PC-3 (cell line): ENCODE data around the gene GSTCD. TPM values are rescaled to one million over a fixed set of nuclear protein-coding genes. Genes with fewer than 3 reads are reported as not detected.

Experiments
- ATAC-seq: fragments of 200-7000 bp; cut with Tn5 transposase; 2 replicates; pipeline ENCODE4 v1.9.1; 2020; ENCODE audit warnings: mild to moderate bottlenecking, moderate library complexity
- BruUV-seq: library from RNA; stranded (reverse); fragments of 400-500 nt; replicated peaks from 2 replicates; lab custom pipeline; 2021; lab: Mats Ljungman, UMichigan
- CTCF ChIA-PET: fragments of 300-600 bp; sonication (Branson Sonifier 250); formaldehyde crosslinking; loops from one replicate; lab custom pipeline; 2022; ENCODE audit warnings: antibody characterized with exemption; lab: Charles Lee
- POLR2A ChIA-PET: fragments of 300-600 bp; sonication (Branson Sonifier 250); formaldehyde crosslinking; loops from one replicate; lab custom pipeline; 2022; ENCODE audit warnings: antibody characterized with exemption; ENCODE audit not compliant: unreplicated experiment; lab: Charles Lee
- DNase-seq: peaks from one replicate; pipeline ENCODE4 v3.0.0-alpha.2; 2015
- H2AFZ ChIP-seq: fragments of 300-600 bp; sonication (generic); 2 replicates; pipeline ENCODE4 v1.6.0; 2016; ENCODE audit warnings: antibody characterized with exemption, low read length
- H3F3A ChIP-seq: fragments of 300-600 bp; sonication (generic); one replicate; pipeline ENCODE4 v1.6.0; 2017; ENCODE audit warnings: antibody characterized with exemption, low read length, control low read depth, mild to moderate bottlenecking; ENCODE audit not compliant: unreplicated experiment
- H3K27ac ChIP-seq: fragments of 300-600 bp; sonication (generic); 2 replicates; pipeline ENCODE4 v1.5.1; 2016; ENCODE audit warnings: mild to moderate bottlenecking, low read length
- H3K27me3 ChIP-seq: fragments of 300-600 bp; sonication (generic); 2 replicates; pipeline ENCODE4 v1.6.1; 2016; ENCODE audit warnings: low read length, mixed read lengths
- H3K36me3 ChIP-seq: fragments of 300-600 bp; sonication (generic); 2 replicates; pipeline ENCODE4 v1.6.1; 2016; ENCODE audit warnings: low read depth, mixed run types, low read length, mixed read lengths
- H3K4me1 ChIP-seq: fragments of 300-600 bp; sonication (generic); 2 replicates; pipeline ENCODE4 v1.5.1; 2016; ENCODE audit warnings: low read length; ENCODE audit not compliant: insufficient read depth
- H3K4me2 ChIP-seq: fragments of 300-600 bp; sonication (generic); 2 replicates; pipeline ENCODE4 v1.6.0; 2016; ENCODE audit warnings: low read length
- H3K4me3 ChIP-seq: fragments of 300-600 bp; sonication (generic); 2 replicates; pipeline ENCODE4 v1.5.1; 2016; ENCODE audit warnings: mild to moderate bottlenecking, low read length, mixed read lengths
- H3K79me2 ChIP-seq: fragments of 300-600 bp; sonication (generic); 2 replicates; pipeline ENCODE4 v1.6.1; 2017; ENCODE audit warnings: low read length, mixed read lengths
- H3K9ac ChIP-seq: fragments of 300-600 bp; sonication (generic); 2 replicates; pipeline ENCODE4 v1.6.0; 2016; ENCODE audit warnings: mild to moderate bottlenecking, low read length
- H3K9me2 ChIP-seq: fragments of 300-600 bp; sonication (generic); replicated peaks from 2 replicates; pipeline ENCODE4 v1.6.1; 2016; ENCODE audit warnings: mixed run types, low read length, mixed read lengths
- H3K9me3 ChIP-seq: fragments of 300-600 bp; sonication (generic); 2 replicates; pipeline ENCODE4 v1.6.1; 2016; ENCODE audit warnings: low read length, mixed read lengths
- H4K20me1 ChIP-seq: fragments of 300-600 bp; sonication (generic); 2 replicates; pipeline ENCODE4 v1.6.1; 2016; ENCODE audit warnings: low read length, mixed read lengths
- EZH2 ChIP-seq: fragments of 300-600 bp; sonication (generic); IDR thresholded peaks from one replicate; pipeline ENCODE4 v1.6.1; 2017; ENCODE audit warnings: antibody characterized with exemption, mild to moderate bottlenecking, low read length; ENCODE audit not compliant: unreplicated experiment
- EZH2phosphoT487 ChIP-seq: fragments of 300-600 bp; sonication (generic); IDR thresholded peaks from 2 replicates; pipeline ENCODE4 v1.6.1; 2018; ENCODE audit warnings: mild to moderate bottlenecking, antibody characterized with exemption, low read length, borderline replicate concordance
- intact Hi-C: fragments of 100-400 bp; cut with micrococcal nuclease; formaldehyde crosslinking; loops from 2 replicates; pipeline ENCODE4 v1.9.0; 2023
- total RNA-seq: library from RNA; depleted of rRNA; stranded (reverse); fragments of >200 nt; gene quantifications from 2 replicates; pipeline ENCODE4 v1.2.3, GENCODE V29; 2014
- TF ChIP-seq, protein P1 (sequence below): fragments of 300-600 bp; sonication (generic); conservative IDR thresholded peaks from 2 replicates; pipeline ENCODE4 v1.5.1; 2017; ENCODE audit warnings: antibody characterized with exemption, low read depth, mild to moderate bottlenecking, low read length

Gene GSTCD
- total RNA-seq, 1 experiment from 2014 or later, result 12.1 TPM

DNA sequence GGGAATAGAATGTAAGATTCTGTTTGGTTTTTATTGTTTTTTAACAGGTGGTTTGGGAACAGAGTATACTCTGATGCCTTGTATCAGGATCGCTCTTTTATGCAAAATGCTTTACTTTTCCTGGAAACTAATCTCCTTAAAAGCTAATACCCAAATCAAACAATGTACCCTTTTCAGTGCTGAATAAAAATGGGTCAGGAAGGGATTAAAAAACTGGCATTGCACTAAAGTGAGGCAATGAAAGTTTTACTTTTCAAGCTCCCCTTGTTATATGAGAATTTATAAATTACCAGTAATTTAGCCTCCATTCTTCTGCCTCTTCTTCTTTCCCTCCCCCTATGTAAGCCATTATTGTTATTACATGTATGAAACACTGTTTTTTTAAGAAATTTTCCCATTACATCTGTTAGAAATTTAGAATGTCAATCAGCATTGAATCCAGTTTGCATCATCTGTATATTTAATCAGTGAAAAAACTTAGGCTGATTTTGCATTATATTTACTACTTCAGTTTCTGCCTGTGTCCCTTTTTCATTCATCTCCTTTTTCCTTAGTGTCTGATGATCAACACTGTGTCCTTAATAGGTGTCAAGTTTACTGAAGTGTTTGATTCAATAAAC is 97.0 kb downstream of the GSTCD start:
- Histone ChIP-seq H3K36me3 (no peaks in the 10 kb centered on the region), H3K9ac (no peak overlapping the region), H3K4me1 (no peaks in the 10 kb centered on the region), H3K4me3 (no peak overlapping the region), H3K4me2 (no peak overlapping the region), H3K27ac (no peak overlapping the region), H3K9me2 (no peaks in the 10 kb centered on the region), H2AFZ (no peak overlapping the region), H3K79me2 (no peaks in the 10 kb centered on the region), H3K9me3 (no peaks in the 10 kb centered on the region), H3K27me3 (no peaks in the 10 kb centered on the region), H3F3A (no peaks in the 10 kb centered on the region), H4K20me1 (no peaks in the 10 kb centered on the region)
- CTCF ChIA-PET, result no interaction called here
- no peak for DNase-seq
- ATAC-seq, result no peak
- no TSS peak for BruUV-seq
- TF ChIP-seq, protein P1, sequence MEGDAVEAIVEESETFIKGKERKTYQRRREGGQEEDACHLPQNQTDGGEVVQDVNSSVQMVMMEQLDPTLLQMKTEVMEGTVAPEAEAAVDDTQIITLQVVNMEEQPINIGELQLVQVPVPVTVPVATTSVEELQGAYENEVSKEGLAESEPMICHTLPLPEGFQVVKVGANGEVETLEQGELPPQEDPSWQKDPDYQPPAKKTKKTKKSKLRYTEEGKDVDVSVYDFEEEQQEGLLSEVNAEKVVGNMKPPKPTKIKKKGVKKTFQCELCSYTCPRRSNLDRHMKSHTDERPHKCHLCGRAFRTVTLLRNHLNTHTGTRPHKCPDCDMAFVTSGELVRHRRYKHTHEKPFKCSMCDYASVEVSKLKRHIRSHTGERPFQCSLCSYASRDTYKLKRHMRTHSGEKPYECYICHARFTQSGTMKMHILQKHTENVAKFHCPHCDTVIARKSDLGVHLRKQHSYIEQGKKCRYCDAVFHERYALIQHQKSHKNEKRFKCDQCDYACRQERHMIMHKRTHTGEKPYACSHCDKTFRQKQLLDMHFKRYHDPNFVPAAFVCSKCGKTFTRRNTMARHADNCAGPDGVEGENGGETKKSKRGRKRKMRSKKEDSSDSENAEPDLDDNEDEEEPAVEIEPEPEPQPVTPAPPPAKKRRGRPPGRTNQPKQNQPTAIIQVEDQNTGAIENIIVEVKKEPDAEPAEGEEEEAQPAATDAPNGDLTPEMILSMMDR, result no peak
- TF ChIP-seq EZH2phosphoT487, result no peak
- no peak for TF ChIP-seq EZH2
- intact Hi-C loops, result no loop called here
- POLR2A ChIA-PET, result no interaction called here

DNA sequence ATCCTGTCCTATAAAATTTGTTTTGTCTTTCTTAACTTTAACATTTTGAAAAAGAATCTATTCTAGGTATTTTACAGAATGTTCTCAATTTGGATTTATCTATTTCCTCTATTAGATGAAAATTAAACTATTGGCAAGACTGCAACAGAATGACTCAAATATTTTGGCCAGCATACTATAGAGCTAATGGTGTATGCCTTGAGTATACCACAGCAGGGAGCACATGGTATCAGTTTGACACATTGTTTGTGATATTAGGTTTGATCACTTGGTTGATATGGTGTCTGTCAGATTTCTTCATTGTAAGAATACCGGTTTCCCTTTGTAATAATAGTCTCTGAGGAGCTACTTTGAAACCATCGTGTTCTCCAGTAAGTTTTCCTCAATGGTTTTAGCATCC is 98.9 kb downstream of the GSTCD start:
- Histone ChIP-seq H3K27me3 (no peaks in the 10 kb centered on the region), H2AFZ (no peak overlapping the region), H3K9me3 (no peaks in the 10 kb centered on the region), H3K9me2 (no peaks in the 10 kb centered on the region), H3K27ac (no peak overlapping the region), H3F3A (no peaks in the 10 kb centered on the region), H4K20me1 (no peaks in the 10 kb centered on the region), H3K79me2 (no peaks in the 10 kb centered on the region), H3K36me3 (no peaks in the 10 kb centered on the region), H3K4me2 (no peak overlapping the region), H3K4me3 (no peak overlapping the region), H3K9ac (no peak overlapping the region), H3K4me1 (peaks cover 6% of the 10 kb centered on the region; the same call in 1 of the 2 replicates)
- intact Hi-C loops, result no loop called here
- TF ChIP-seq, protein P1, result no peak
- TF ChIP-seq EZH2, result no peak
- no peak for TF ChIP-seq EZH2phosphoT487
- POLR2A ChIA-PET, result no interaction called here
- ATAC-seq, result no peak
- CTCF ChIA-PET, result no interaction called here
- no TSS peak for BruUV-seq
- no peak for DNase-seq

DNA sequence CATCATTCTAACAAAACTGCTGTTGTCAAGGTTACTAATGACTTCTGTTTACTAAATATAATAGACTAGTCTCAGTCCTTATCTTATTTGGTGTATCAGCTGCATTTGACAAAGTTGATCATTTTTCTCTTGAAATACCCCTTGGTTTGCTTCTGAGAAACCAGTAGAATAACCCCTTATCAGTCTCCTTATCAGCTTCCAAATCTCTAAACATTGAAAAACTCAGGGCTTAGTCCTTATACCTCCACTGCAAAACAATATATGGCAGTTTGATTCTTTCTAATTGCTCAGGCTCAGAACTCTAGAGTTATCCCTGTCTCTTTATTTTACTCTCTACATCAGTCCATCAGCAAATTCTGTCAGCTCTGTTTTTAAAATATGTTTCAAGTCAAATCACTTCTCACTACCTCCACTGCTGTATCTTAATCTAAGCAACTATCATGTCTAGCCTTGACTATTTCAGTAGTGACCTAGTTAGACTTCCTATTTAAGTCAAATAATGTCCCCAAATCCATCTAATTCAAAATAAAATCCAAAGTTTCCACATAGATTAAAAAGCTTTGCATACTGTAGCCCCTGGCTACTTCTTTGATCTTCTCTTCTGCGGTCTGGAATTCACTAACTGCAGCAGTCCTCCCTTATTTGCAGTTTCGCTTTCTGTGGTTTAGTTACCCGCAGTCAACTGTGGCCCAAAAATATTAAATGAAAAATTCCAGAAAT is 99.6 kb downstream of the GSTCD start:
- Histone ChIP-seq H3F3A (no peaks in the 10 kb centered on the region), H3K36me3 (no peaks in the 10 kb centered on the region), H3K9me3 (no peaks in the 10 kb centered on the region), H3K4me1 (peaks cover 6% of the 10 kb centered on the region; the same call in 1 of the 2 replicates), H3K9ac (no peak overlapping the region), H3K79me2 (no peaks in the 10 kb centered on the region), H3K4me3 (no peak overlapping the region), H3K4me2 (no peak overlapping the region), H4K20me1 (no peaks in the 10 kb centered on the region), H3K9me2 (no peaks in the 10 kb centered on the region), H2AFZ (no peak overlapping the region), H3K27ac (no peak overlapping the region), H3K27me3 (no peaks in the 10 kb centered on the region)
- TF ChIP-seq EZH2phosphoT487 (no peak), EZH2 (no peak)
- TF ChIP-seq, protein P1, result no peak
- CTCF ChIA-PET, result no interaction called here
- POLR2A ChIA-PET, result no interaction called here
- DNase-seq, result no peak
- BruUV-seq, result no TSS peak
- intact Hi-C loops, result no loop called here
- ATAC-seq, result no peak
